Stomach smooth muscle (tissue), 2 donors: ENCODE measurements around the gene TMEM135.
"Not testable (repeated sequence)": the region's sequence is repeated elsewhere in the genome, so short reads cannot be mapped to it uniquely, and the experiment has no call there.

Experiments
- H3K27ac ChIP-seq: one replicate; pipeline ENCODE4 v1.7.0; 2013; ENCODE audit warnings: mild to moderate bottlenecking, low read length, inconsistent platforms
- H3K27me3 ChIP-seq, 2 donors: one replicate each; pipeline ENCODE4 v1.7.0; 2013; ENCODE audit warnings: low read length in 2 of 2; ENCODE audit not compliant: insufficient read depth in 2 of 2, control insufficient read depth in 1 of 2
- H3K36me3 ChIP-seq, 2 donors: one replicate each; pipeline ENCODE4 v1.7.0; 2013; ENCODE audit warnings: low read length in 2 of 2; ENCODE audit not compliant: control insufficient read depth in 2 of 2, insufficient read depth in 2 of 2
- H3K4me1 ChIP-seq: one replicate; pipeline ENCODE4 v1.7.0; 2013; ENCODE audit warnings: low read length; ENCODE audit not compliant: control insufficient read depth, insufficient read depth
- H3K4me3 ChIP-seq, 2 donors: one replicate each; pipeline ENCODE4 v1.7.0; 2013; ENCODE audit warnings: low read length in 2 of 2
- H3K9ac ChIP-seq, 2 donors: one replicate each; pipeline ENCODE4 v1.7.0; 2013; ENCODE audit warnings: low read length in 2 of 2, mild to moderate bottlenecking in 1 of 2
- H3K9me3 ChIP-seq, 2 donors: one replicate each; pipeline ENCODE4 v1.7.0; 2013; ENCODE audit warnings: low read length in 2 of 2; ENCODE audit not compliant: control insufficient read depth in 2 of 2
- donor health status: healthy.
- donor health status: Pancreatic carcinoma.

TMEM135 gene

DNA sequence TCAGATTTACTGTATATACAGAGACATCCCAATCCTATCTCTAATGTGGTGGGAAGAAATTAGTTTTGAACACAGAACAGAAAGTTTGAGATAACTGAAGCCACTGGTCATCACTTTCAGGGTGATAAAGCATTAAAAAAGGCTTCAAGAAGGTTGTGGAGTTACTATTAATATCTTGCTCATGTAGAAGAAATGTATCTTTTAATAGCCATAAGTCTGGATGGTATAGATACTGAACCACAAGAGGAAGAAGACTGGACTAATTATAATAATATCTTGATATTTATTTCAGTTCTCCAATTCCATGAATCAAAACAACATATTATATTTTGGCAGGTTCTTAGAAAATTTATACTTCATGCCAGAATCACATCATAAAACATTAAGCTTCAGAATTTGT is 137.1 kb downstream of the TMEM135 start:
- Histone ChIP-seq H3K4me3 (no peak overlapping the region), H3K4me1 (no peaks in the 10 kb centered on the region), H3K9me3 (no peaks in the 10 kb centered on the region), H3K27ac (no peak overlapping the region), H3K9ac (no peak overlapping the region), H3K36me3 (no peaks in the 10 kb centered on the region), H3K27me3 (no peaks in the 10 kb centered on the region)

- Histone ChIP-seq H3K9ac (no peak overlapping the region), H3K27me3 (no peaks in the 10 kb centered on the region), H3K9me3 (no peaks in the 10 kb centered on the region), H3K36me3 (no peaks in the 10 kb centered on the region), H3K4me3 (no peak overlapping the region), H3K27ac (no peak overlapping the region), H3K4me1 (no peaks in the 10 kb centered on the region)
Measured at GRCh38 chr11:87176044-87176443, 138.3 kb downstream of the TMEM135 start.

- no peak overlapping the region for H3K4me3 ChIP-seq
- H3K27ac ChIP-seq, result no peak overlapping the region
- H3K27me3 ChIP-seq, result no peaks in the 10 kb centered on the region
- no peaks in the 10 kb centered on the region for H3K4me1 ChIP-seq
- H3K36me3 ChIP-seq, result no peaks in the 10 kb centered on the region
- H3K9ac ChIP-seq, result no peak overlapping the region
- H3K9me3 ChIP-seq, result no peaks in the 10 kb centered on the region
Measured at GRCh38 chr11:87179621-87180020, 141.9 kb downstream of the TMEM135 start.

DNA sequence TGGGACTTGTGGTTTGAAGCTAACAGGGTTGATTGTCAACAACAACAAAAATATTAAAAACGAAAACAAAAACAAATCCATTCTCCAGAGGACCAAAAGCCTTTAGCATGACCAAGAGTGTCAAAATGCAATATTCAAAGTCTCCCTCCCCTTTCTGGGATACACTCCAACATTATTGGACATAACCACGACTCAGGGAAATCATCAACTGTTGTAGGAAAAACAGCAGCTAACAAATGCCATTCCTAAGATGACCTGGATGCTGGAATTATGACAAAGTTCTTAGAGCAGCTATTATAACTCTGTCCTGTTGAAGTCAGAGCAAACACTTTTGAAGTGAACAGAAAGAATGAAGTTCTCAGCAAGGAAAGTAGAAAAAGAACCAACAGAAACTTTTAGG is 143.0 kb downstream of the TMEM135 start:
- H3K27me3 ChIP-seq, result no peaks in the 10 kb centered on the region
- H3K4me3 ChIP-seq, result no peak overlapping the region
- H3K27ac ChIP-seq, result no peak overlapping the region
- no peaks in the 10 kb centered on the region for H3K4me1 ChIP-seq
- H3K9ac ChIP-seq, result no peak overlapping the region
- no peaks in the 10 kb centered on the region for H3K36me3 ChIP-seq
- no peaks in the 10 kb centered on the region for H3K9me3 ChIP-seq

DNA sequence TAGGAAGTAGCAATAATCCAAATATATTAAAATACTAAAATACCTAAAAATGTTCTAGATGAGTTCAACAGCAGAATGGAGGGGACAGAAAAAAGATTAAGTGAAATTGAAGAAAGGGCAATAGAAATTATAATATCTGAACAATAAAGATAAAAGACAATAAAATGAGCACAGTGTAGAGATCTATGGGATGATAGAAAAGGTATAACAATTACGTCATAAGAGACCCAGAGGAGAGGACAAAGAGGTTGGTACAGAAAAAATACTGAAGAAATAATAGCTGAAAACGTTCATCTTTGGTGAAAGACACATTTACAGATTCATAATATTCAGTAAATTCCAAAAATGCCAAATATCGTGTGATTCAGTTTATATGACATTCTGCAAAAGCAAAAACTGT is 143.4 kb downstream of the TMEM135 start:
- Histone ChIP-seq H3K9ac (no peak overlapping the region), H3K27ac (no peak overlapping the region), H3K4me3 (no peak overlapping the region), H3K9me3 (no peaks in the 10 kb centered on the region), H3K36me3 (no peaks in the 10 kb centered on the region), H3K27me3 (no peaks in the 10 kb centered on the region), H3K4me1 (no peaks in the 10 kb centered on the region)

DNA sequence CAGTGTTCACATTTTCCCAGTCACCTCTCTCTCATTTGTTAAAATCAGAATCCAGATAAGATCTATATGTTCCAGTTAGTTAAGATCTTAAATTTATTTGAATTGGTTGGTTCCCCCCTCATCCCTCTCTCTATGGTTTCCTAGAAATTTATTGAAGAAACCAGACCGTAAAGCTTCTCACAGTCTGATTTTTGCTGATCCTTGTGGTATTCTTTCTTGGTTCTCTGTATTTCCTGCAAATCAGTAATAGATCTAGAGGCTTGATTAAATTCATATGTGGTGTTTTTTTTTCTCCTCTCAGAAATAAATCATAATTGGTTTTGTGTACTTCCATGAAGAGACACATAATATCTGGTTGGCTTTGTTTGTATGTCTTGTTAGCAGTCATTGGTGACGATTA is 147.5 kb downstream of the TMEM135 start:
- Histone ChIP-seq H3K9ac (no peak overlapping the region), H3K36me3 (no peaks in the 10 kb centered on the region), H3K4me1 (no peaks in the 10 kb centered on the region), H3K9me3 (no peaks in the 10 kb centered on the region), H3K4me3 (no peak overlapping the region), H3K27ac (no peak overlapping the region), H3K27me3 (no peaks in the 10 kb centered on the region)

DNA sequence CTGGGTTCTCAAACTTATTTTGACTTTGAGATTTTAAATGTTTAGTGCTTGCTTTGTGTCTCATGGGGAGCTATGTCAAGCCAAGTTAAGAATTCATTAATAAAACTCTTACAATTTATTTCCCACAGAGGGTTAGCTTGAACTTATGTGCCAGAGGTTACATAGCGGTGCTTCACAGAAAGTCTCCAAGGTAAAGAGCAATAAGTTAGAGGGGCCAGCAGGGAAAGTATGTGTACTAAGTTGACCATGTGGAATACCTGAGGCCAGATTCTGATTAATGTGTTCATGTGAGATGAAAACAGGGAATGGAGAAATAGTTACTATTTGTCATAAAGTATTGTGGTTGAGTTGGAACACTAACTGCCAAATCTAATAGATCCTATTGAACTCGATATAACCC is 149.3 kb downstream of the TMEM135 start:
- Histone ChIP-seq H3K9me3 (no peaks in the 10 kb centered on the region), H3K36me3 (no peaks in the 10 kb centered on the region), H3K27ac (no peak overlapping the region), H3K4me1 (no peaks in the 10 kb centered on the region), H3K27me3 (no peaks in the 10 kb centered on the region), H3K4me3 (no peak overlapping the region), H3K9ac (no peak overlapping the region)

DNA sequence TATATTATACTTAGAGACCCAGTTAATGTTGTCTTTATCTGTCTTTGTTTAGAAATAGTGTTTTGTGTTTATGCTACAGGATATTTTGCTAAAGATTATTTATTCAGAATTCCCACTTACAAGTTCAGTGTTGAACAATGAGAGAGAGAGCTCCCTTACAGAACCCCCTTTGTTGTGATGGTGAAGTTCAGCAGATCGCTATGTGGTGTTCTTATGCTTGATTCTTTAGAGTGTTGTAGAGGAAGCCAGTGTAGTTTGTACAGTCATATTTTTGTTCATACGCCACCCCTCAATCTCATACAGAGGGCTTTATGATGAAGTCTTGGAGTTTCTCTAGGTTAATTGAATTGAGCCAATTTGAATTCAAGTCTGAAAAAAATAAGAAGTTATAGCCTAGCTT is 150.2 kb downstream of the TMEM135 start:
- Histone ChIP-seq H3K9ac (no peak overlapping the region), H3K27ac (no peak overlapping the region), H3K36me3 (no peaks in the 10 kb centered on the region), H3K4me3 (no peak overlapping the region), H3K9me3 (no peaks in the 10 kb centered on the region), H3K27me3 (no peaks in the 10 kb centered on the region), H3K4me1 (no peaks in the 10 kb centered on the region)

DNA sequence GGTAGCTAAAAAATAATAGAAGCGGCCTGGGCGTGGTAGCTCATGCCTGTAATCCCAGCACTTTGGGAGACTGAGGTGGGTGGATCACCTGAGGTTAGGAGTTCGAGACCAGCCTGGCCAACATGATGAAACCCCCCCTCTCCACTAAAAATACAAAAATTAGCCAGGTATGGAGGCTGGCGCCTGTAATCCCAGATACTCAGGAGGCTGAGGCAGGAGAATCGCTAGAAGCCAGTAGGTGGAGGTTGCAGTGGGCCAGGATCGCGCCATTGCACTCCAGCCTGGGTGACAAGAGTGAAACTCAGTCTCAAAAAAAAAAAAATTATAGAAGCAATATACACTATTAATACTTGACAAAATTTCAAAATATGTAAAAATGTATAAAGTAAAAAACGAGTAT is 150.7 kb downstream of the TMEM135 start:
- not testable (repeated sequence) for H3K4me3 ChIP-seq, H3K36me3 ChIP-seq, H3K27ac ChIP-seq, H3K9ac ChIP-seq, H3K27me3 ChIP-seq, H3K9me3 ChIP-seq, H3K4me1 ChIP-seq

- H3K27ac ChIP-seq, H3K4me1 ChIP-seq, H3K36me3 ChIP-seq, H3K27me3 ChIP-seq, H3K9me3 ChIP-seq, H3K9ac ChIP-seq, H3K4me3 ChIP-seq: not testable (repeated sequence)
Measured at GRCh38 chr11:87188921-87189320, 151.2 kb downstream of the TMEM135 start.

- H3K36me3 ChIP-seq, result no peaks in the 10 kb centered on the region
- H3K9me3 ChIP-seq, result no peaks in the 10 kb centered on the region
- H3K9ac ChIP-seq, result no peak overlapping the region
- no peaks in the 10 kb centered on the region for H3K4me1 ChIP-seq
- H3K27ac ChIP-seq, result no peak overlapping the region
- no peaks in the 10 kb centered on the region for H3K27me3 ChIP-seq
- no peak overlapping the region for H3K4me3 ChIP-seq
Measured at GRCh38 chr11:87190071-87190470, 152.3 kb downstream of the TMEM135 start.
